K562 (cell line): Measurements from ENCODE around the gene SLC5A5. TPM values are rescaled to one million over a fixed set of nuclear protein-coding genes. Genes with fewer than 3 reads are reported as not detected.

Experiments used
- CBFB ChIP-seq: sonication (generic); formaldehyde crosslinking; IDR thresholded peaks from 2 replicates; pipeline ENCODE4 v1.4.0; 2020; ENCODE audit warnings: mild to moderate bottlenecking, missing genetic modification reagents
- CREB1 ChIP-seq, 2 experiments: sonication (generic) in 1 of 2; formaldehyde crosslinking in 1 of 2; IDR thresholded peaks; 2 replicates each; pipeline versions ENCODE4 v1.6.1 to v1.8.0; 2012 to 2022; ENCODE audit warnings: inconsistent platforms in 1 of 2, mild to moderate bottlenecking in 1 of 2, missing genetic modification reagents in 1 of 2, moderate library complexity in 1 of 2
- KLF10 ChIP-seq: fragments of 250-450 bp; sonication (Bioruptor Pico); IDR thresholded peaks from 2 replicates; pipeline ENCODE4 v1.6.1; 2021; ENCODE audit warnings: matching md5 sums
- MAFK ChIP-seq: IDR thresholded peaks from 2 replicates; pipeline ENCODE4 v1.6.1; 2011; ENCODE audit warnings: low read length, improper control_type of control experiment
- TBL1XR1 ChIP-seq, 2 experiments: IDR thresholded peaks; 2 replicates each; pipeline ENCODE4 v1.6.1; 2012; ENCODE audit warnings: improper control_type of control experiment in 2 of 2, low read length in 2 of 2, mild to moderate bottlenecking in 1 of 2
- TCFL5 ChIP-seq: fragments of 250-450 bp; sonication (Bioruptor Pico); conservative IDR thresholded peaks from 2 replicates; pipeline ENCODE4 v1.6.1; 2021; ENCODE audit warnings: mild to moderate bottlenecking, moderate library complexity, matching md5 sums
- ZBTB8A ChIP-seq: fragments of 450-650 bp; IDR thresholded peaks from 2 replicates; pipeline ENCODE4 v1.6.1; 2018; ENCODE audit warnings: mild to moderate bottlenecking, moderate library complexity; ENCODE audit not compliant: partially characterized antibody
- ZKSCAN3 ChIP-seq: fragments of 250-450 bp; sonication (Bioruptor Pico); IDR thresholded peaks from 2 replicates; pipeline ENCODE4 v1.4.0; 2020
- ZNF24 ChIP-seq: fragments of 450-650 bp; IDR thresholded peaks from 2 replicates; pipeline ENCODE4 v1.6.1; 2016
- ZNF57 ChIP-seq: fragments of 450-650 bp; formaldehyde crosslinking; IDR thresholded peaks from 2 replicates; pipeline ENCODE4 v1.4.0; 2020; ENCODE audit warnings: mild to moderate bottlenecking, moderate library complexity
- polyA plus RNA-seq, 8 experiments: library from polyadenylated mRNA; depleted of rRNA in 4 of 8; stranded (reverse) in 5 of 8; unstranded in 3 of 8; fragments of >200 nt; fragmentation: Nextera tagmentation in 2 of 8; fragmentation: Illumina TruSeq in 1 of 8; extraction: Ambion mirVana in 2 of 8; extraction: Trizol in 1 of 8; gene quantifications; 2 replicates each; pipeline versions ENCODE4 v1.2.1 to v1.2.3, GENCODE V29; 2011 to 2014; ENCODE audit warnings: inconsistent platforms in 1 of 8, missing spikeins in 1 of 8
- total RNA-seq, 7 experiments: library from RNA; depleted of rRNA in 6 of 7; stranded (reverse); fragments of >200 nt in 6 of 7; fragmentation: Illumina TruSeq in 2 of 7; extraction: Trizol in 2 of 7; gene quantifications; 2 replicates each; pipeline versions ENCODE4 v1.2.1 to v1.2.3, GENCODE V29; 2011 to 2021; ENCODE audit warnings: low replicate concordance in 1 of 7
- TF ChIP-seq, protein P1 (sequence below): sonication (generic); formaldehyde crosslinking; IDR thresholded peaks from 2 replicates; pipeline ENCODE4 v1.8.1; 2022; ENCODE audit warnings: missing genetic modification reagents
- TF ChIP-seq, protein P2 (sequence below), 2 experiments: IDR thresholded peaks in 1 of 2; conservative IDR thresholded peaks in 1 of 2; 2 replicates each; pipeline ENCODE4 v1.6.1; 2016; ENCODE audit warnings: low read depth in 2 of 2, mild to moderate bottlenecking in 1 of 2, missing compliant biosample characterization in 1 of 2, missing genetic modification characterization in 1 of 2, moderate library complexity in 1 of 2
- TF ChIP-seq, protein P3 (sequence below): sonication (generic); formaldehyde crosslinking; IDR thresholded peaks from 2 replicates; pipeline ENCODE4 v1.8.1; 2023; ENCODE audit warnings: mild to moderate bottlenecking, missing genetic modification reagents
- TF ChIP-seq, protein P4 (sequence below): IDR thresholded peaks from 3 replicates; pipeline ENCODE4 v1.6.1; 2011; ENCODE audit warnings: borderline replicate concordance, mild to moderate bottlenecking, moderate library complexity; ENCODE audit not compliant: insufficient read length; ENCODE audit errors: extremely low read depth
- TF ChIP-seq, protein P5 (sequence below): fragments of 250-450 bp; sonication (Bioruptor Pico); IDR thresholded peaks from 2 replicates; pipeline ENCODE4 v1.8.0; 2021; ENCODE audit warnings: mild to moderate bottlenecking, moderate library complexity

Gene SLC5A5
- total and polyA plus RNA-seq, 9 of the 15 experiments (the other 6 are each of a cell fraction or from before 2014, with no cell fraction given), result 0.10 to 0.73 (median 0.23) TPM

DNA sequence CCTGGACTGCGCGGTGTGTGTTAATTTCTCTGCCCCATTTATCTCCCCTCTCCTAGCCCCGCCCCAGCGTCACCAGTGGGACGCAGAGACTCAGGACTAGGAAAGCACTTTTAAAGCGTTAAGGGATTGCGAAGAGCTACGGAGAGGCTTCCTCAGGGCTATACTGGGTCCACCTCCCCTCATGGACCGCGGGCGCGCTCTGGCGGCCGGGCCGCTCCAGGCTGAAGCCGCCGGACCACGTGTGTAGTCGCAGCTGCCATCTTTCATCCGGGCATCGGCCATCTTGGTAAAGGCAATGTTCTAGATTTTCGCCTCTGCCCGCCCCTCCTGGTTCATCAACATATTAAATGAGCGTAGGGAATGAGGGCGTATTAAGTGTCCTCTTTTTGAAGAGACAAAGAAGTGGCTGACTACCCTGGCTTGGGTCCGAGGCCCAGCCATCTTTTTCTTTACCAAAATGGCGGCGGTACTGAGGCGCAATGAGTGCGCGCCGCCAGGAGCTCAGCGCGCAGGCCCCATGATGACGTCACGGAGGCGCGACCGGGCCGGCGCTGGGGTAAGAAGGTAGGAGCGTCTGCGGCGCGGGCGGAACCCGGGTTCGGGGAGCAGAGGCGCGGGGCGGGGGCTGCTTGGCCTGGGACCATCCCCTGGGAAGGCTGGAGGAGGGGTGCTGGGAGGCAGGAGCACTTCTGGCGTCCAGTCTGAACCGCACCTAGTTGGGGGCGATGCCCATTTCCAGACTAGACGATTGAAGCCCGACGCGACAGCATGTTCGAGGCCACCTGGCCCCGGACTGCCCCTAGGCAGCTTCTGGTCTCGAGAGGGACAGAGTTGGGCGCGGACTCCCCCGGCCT, 61.0 kb downstream of the SLC5A5 start, which contains the start of gene CCDC124 (continued):
- TF ChIP-seq, protein P1, sequence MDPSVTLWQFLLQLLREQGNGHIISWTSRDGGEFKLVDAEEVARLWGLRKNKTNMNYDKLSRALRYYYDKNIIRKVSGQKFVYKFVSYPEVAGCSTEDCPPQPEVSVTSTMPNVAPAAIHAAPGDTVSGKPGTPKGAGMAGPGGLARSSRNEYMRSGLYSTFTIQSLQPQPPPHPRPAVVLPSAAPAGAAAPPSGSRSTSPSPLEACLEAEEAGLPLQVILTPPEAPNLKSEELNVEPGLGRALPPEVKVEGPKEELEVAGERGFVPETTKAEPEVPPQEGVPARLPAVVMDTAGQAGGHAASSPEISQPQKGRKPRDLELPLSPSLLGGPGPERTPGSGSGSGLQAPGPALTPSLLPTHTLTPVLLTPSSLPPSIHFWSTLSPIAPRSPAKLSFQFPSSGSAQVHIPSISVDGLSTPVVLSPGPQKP (CRISPR knock-in tag), result no peak
- TF ChIP-seq, protein P2, sequence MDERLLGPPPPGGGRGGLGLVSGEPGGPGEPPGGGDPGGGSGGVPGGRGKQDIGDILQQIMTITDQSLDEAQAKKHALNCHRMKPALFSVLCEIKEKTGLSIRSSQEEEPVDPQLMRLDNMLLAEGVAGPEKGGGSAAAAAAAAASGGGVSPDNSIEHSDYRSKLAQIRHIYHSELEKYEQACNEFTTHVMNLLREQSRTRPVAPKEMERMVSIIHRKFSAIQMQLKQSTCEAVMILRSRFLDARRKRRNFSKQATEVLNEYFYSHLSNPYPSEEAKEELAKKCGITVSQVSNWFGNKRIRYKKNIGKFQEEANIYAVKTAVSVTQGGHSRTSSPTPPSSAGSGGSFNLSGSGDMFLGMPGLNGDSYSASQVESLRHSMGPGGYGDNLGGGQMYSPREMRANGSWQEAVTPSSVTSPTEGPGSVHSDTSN (CRISPR knock-in tag; IDR thresholded peaks at IDR 0.05; ENCODE audit: low read depth), result no peak
- TF ChIP-seq, protein P2 (tag; conservative IDR thresholded peaks at IDR 0.05; ENCODE audit: low read depth), result peak; percentile 43; the same call in 1 of the 2 replicates
- no peak for TF ChIP-seq ZBTB8A
- TF ChIP-seq ZNF24, result peak; percentile 66; the same call in 1 of the 2 replicates
- no peak for TF ChIP-seq ZKSCAN3 (CRISPR knock-in tag)
- TF ChIP-seq CREB1 (IDR thresholded peaks at IDR 0.05), result peak; percentile 99
- peak; percentile 100 for TF ChIP-seq CREB1 (CRISPR knock-in tag; IDR thresholded peaks at IDR 0.05)
- 0 out of 2 replicates have a peak, but pooled peaks have one; percentile 22 for TF ChIP-seq CBFB
- TF ChIP-seq, protein P3, sequence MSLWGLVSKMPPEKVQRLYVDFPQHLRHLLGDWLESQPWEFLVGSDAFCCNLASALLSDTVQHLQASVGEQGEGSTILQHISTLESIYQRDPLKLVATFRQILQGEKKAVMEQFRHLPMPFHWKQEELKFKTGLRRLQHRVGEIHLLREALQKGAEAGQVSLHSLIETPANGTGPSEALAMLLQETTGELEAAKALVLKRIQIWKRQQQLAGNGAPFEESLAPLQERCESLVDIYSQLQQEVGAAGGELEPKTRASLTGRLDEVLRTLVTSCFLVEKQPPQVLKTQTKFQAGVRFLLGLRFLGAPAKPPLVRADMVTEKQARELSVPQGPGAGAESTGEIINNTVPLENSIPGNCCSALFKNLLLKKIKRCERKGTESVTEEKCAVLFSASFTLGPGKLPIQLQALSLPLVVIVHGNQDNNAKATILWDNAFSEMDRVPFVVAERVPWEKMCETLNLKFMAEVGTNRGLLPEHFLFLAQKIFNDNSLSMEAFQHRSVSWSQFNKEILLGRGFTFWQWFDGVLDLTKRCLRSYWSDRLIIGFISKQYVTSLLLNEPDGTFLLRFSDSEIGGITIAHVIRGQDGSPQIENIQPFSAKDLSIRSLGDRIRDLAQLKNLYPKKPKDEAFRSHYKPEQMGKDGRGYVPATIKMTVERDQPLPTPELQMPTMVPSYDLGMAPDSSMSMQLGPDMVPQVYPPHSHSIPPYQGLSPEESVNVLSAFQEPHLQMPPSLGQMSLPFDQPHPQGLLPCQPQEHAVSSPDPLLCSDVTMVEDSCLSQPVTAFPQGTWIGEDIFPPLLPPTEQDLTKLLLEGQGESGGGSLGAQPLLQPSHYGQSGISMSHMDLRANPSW, result peak; percentile 70; the same call in 1 of the 2 replicates
- no peak for TF ChIP-seq TCFL5 (CRISPR knock-in tag)
- TF ChIP-seq, protein P4, sequence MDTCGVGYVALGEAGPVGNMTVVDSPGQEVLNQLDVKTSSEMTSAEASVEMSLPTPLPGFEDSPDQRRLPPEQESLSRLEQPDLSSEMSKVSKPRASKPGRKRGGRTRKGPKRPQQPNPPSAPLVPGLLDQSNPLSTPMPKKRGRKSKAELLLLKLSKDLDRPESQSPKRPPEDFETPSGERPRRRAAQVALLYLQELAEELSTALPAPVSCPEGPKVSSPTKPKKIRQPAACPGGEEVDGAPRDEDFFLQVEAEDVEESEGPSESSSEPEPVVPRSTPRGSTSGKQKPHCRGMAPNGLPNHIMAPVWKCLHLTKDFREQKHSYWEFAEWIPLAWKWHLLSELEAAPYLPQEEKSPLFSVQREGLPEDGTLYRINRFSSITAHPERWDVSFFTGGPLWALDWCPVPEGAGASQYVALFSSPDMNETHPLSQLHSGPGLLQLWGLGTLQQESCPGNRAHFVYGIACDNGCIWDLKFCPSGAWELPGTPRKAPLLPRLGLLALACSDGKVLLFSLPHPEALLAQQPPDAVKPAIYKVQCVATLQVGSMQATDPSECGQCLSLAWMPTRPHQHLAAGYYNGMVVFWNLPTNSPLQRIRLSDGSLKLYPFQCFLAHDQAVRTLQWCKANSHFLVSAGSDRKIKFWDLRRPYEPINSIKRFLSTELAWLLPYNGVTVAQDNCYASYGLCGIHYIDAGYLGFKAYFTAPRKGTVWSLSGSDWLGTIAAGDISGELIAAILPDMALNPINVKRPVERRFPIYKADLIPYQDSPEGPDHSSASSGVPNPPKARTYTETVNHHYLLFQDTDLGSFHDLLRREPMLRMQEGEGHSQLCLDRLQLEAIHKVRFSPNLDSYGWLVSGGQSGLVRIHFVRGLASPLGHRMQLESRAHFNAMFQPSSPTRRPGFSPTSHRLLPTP, result no peak
- TF ChIP-seq KLF10 (CRISPR knock-in tag), result no peak
- no peak; the same call in 1 of the 2 replicates for TF ChIP-seq MAFK
- TF ChIP-seq, protein P5, sequence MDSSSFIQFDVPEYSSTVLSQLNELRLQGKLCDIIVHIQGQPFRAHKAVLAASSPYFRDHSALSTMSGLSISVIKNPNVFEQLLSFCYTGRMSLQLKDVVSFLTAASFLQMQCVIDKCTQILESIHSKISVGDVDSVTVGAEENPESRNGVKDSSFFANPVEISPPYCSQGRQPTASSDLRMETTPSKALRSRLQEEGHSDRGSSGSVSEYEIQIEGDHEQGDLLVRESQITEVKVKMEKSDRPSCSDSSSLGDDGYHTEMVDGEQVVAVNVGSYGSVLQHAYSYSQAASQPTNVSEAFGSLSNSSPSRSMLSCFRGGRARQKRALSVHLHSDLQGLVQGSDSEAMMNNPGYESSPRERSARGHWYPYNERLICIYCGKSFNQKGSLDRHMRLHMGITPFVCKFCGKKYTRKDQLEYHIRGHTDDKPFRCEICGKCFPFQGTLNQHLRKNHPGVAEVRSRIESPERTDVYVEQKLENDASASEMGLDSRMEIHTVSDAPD (CRISPR knock-in tag), result no peak
- peak; percentile 52 to 84; a peak in 3 of 4 replicates for TF ChIP-seq TBL1XR1 (IDR thresholded peaks at IDR 0.05; ENCODE audit: low read length in 2 of 2)
- TF ChIP-seq ZNF57 (CRISPR knock-in tag), result no peak
